Measurements from ENCODE around the gene LYRM4.
A peak's percentile ranks its signal among the peaks of the same experiment; 100 is the strongest.

LYRM4 gene

GRCh38 chr6:5156627-5157026 is 104.1 kb downstream of the LYRM4 start:
- no peaks in the 10 kb centered on the region for H3K9me3 Mint-ChIP-seq
- no peak overlapping the region for H3K27ac Mint-ChIP-seq
- H3K4me3 Mint-ChIP-seq = no peak overlapping the region
- no peak for DNase-seq (ENCODE audit: low spot score)
- no peaks in the 10 kb centered on the region for H3K27me3 Mint-ChIP-seq (ENCODE audit: low read depth)
- H3K36me3 Mint-ChIP-seq (ENCODE audit: low read depth) = no peaks in the 10 kb centered on the region
- peaks cover 4% of the 10 kb centered on the region for H3K4me1 Mint-ChIP-seq (ENCODE audit: low read depth)

- Mint-ChIP-seq H3K4me3 (no peak overlapping the region), H3K27ac (no peak overlapping the region), H3K27me3 (ENCODE audit: low read depth) (no peaks in the 10 kb centered on the region), H3K9me3 (no peaks in the 10 kb centered on the region), H3K36me3 (ENCODE audit: low read depth) (no peaks in the 10 kb centered on the region), H3K4me1 (ENCODE audit: low read depth) (peaks cover 4% of the 10 kb centered on the region)
- no peak for DNase-seq (ENCODE audit: low spot score)
Observed at GRCh38 chr6:5155906-5156305, 104.8 kb downstream of the LYRM4 start.

GRCh38 chr6:5153186-5153585 is 107.6 kb downstream of the LYRM4 start:
- Mint-ChIP-seq H3K4me1 (ENCODE audit: low read depth) (no peaks in the 10 kb centered on the region), H3K36me3 (ENCODE audit: low read depth) (no peaks in the 10 kb centered on the region), H3K4me3 (no peak overlapping the region), H3K27ac (no peak overlapping the region), H3K27me3 (ENCODE audit: low read depth) (no peaks in the 10 kb centered on the region), H3K9me3 (no peaks in the 10 kb centered on the region)
- DNase-seq (ENCODE audit: low spot score) = no peak

- Mint-ChIP-seq H3K4me1 (ENCODE audit: low read depth) (no peaks in the 10 kb centered on the region), H3K36me3 (ENCODE audit: low read depth) (no peaks in the 10 kb centered on the region), H3K9me3 (no peaks in the 10 kb centered on the region), H3K27me3 (ENCODE audit: low read depth) (no peaks in the 10 kb centered on the region), H3K27ac (no peak overlapping the region), H3K4me3 (no peak overlapping the region)
- no peak for DNase-seq (ENCODE audit: low spot score)
Observed at GRCh38 chr6:5152460-5152859, 108.3 kb downstream of the LYRM4 start.

GRCh38 chr6:5151955-5152401 is 108.8 kb downstream of the LYRM4 start:
- Mint-ChIP-seq H3K9me3 (no peaks in the 10 kb centered on the region), H3K36me3 (ENCODE audit: low read depth) (no peaks in the 10 kb centered on the region), H3K27me3 (ENCODE audit: low read depth) (no peaks in the 10 kb centered on the region), H3K27ac (no peak overlapping the region), H3K4me1 (ENCODE audit: low read depth) (no peaks in the 10 kb centered on the region), H3K4me3 (no peak overlapping the region)
- DNase-seq (ENCODE audit: low spot score) = no peak

GRCh38 chr6:5151360-5151954 is 109.3 kb downstream of the LYRM4 start:
- Mint-ChIP-seq H3K4me1 (ENCODE audit: low read depth) (no peaks in the 10 kb centered on the region), H3K9me3 (no peaks in the 10 kb centered on the region), H3K4me3 (no peak overlapping the region), H3K27ac (no peak overlapping the region), H3K27me3 (ENCODE audit: low read depth) (no peaks in the 10 kb centered on the region), H3K36me3 (ENCODE audit: low read depth) (no peaks in the 10 kb centered on the region)
- no peak for DNase-seq (ENCODE audit: low spot score)

- Mint-ChIP-seq H3K27ac (no peak overlapping the region), H3K4me3 (no peak overlapping the region), H3K9me3 (no peaks in the 10 kb centered on the region), H3K27me3 (ENCODE audit: low read depth) (no peaks in the 10 kb centered on the region), H3K36me3 (ENCODE audit: low read depth) (no peaks in the 10 kb centered on the region), H3K4me1 (ENCODE audit: low read depth) (no peaks in the 10 kb centered on the region)
- no peak for DNase-seq (ENCODE audit: low spot score)
Observed at GRCh38 chr6:5150551-5151075, 110.1 kb downstream of the LYRM4 start.

- H3K9me3 Mint-ChIP-seq = no peaks in the 10 kb centered on the region
- no peak overlapping the region for H3K4me3 Mint-ChIP-seq
- H3K36me3 Mint-ChIP-seq (ENCODE audit: low read depth) = no peaks in the 10 kb centered on the region
Observed at GRCh38 chr6:5149891-5150290, 110.9 kb downstream of the LYRM4 start.

GRCh38 chr6:5149159-5149704 is 111.5 kb downstream of the LYRM4 start:
- H3K36me3 Mint-ChIP-seq (ENCODE audit: low read depth) = no peaks in the 10 kb centered on the region
- H3K9me3 Mint-ChIP-seq = no peaks in the 10 kb centered on the region
- no peaks in the 10 kb centered on the region for H3K4me1 Mint-ChIP-seq (ENCODE audit: low read depth)
- no peak overlapping the region for H3K4me3 Mint-ChIP-seq
- H3K27ac Mint-ChIP-seq = no peak overlapping the region
- no peaks in the 10 kb centered on the region for H3K27me3 Mint-ChIP-seq (ENCODE audit: low read depth)
- no peak for DNase-seq (ENCODE audit: low spot score)

More at GRCh38 chr6:5149891-5150290, 110.9 kb downstream of the LYRM4 start:
- no peak for DNase-seq (ENCODE audit: low spot score)
- H3K4me1 Mint-ChIP-seq (ENCODE audit: low read depth) = no peaks in the 10 kb centered on the region
- H3K27me3 Mint-ChIP-seq (ENCODE audit: low read depth) = no peaks in the 10 kb centered on the region
- no peak overlapping the region for H3K27ac Mint-ChIP-seq

- DNase-seq (ENCODE audit: low spot score) = no peak
- Mint-ChIP-seq H3K4me3 (no peak overlapping the region), H3K27me3 (ENCODE audit: low read depth) (no peaks in the 10 kb centered on the region), H3K9me3 (no peaks in the 10 kb centered on the region), H3K27ac (no peak overlapping the region), H3K36me3 (ENCODE audit: low read depth) (no peaks in the 10 kb centered on the region), H3K4me1 (ENCODE audit: low read depth) (no peaks in the 10 kb centered on the region)
Observed at GRCh38 chr6:5146398-5146797, 114.4 kb downstream of the LYRM4 start.

- H3K36me3 Mint-ChIP-seq (ENCODE audit: low read depth) = no peaks in the 10 kb centered on the region
Observed at GRCh38 chr6:5143634-5144311, 117.0 kb downstream of the LYRM4 start.

GRCh38 chr6:5142915-5143314 is 117.8 kb downstream of the LYRM4 start:
- no peak for DNase-seq (ENCODE audit: low spot score)
- no peaks in the 10 kb centered on the region for H3K9me3 Mint-ChIP-seq
- H3K36me3 Mint-ChIP-seq (ENCODE audit: low read depth) = no peaks in the 10 kb centered on the region
- H3K27ac Mint-ChIP-seq = no peak overlapping the region
- H3K4me1 Mint-ChIP-seq (ENCODE audit: low read depth) = no peaks in the 10 kb centered on the region
- H3K4me3 Mint-ChIP-seq = no peak overlapping the region
- H3K27me3 Mint-ChIP-seq (ENCODE audit: low read depth) = no peaks in the 10 kb centered on the region

More at GRCh38 chr6:5143634-5144311, 117.0 kb downstream of the LYRM4 start:
- peak; percentile 63 for DNase-seq (ENCODE audit: low spot score)
- Mint-ChIP-seq H3K4me3 (no peak overlapping the region), H3K4me1 (ENCODE audit: low read depth) (no peaks in the 10 kb centered on the region), H3K27me3 (ENCODE audit: low read depth) (no peaks in the 10 kb centered on the region), H3K9me3 (no peaks in the 10 kb centered on the region), H3K27ac (no peak overlapping the region)

- Mint-ChIP-seq H3K9me3 (no peaks in the 10 kb centered on the region), H3K36me3 (ENCODE audit: low read depth) (no peaks in the 10 kb centered on the region), H3K27ac (no peak overlapping the region), H3K27me3 (ENCODE audit: low read depth) (no peaks in the 10 kb centered on the region), H3K4me3 (no peak overlapping the region), H3K4me1 (ENCODE audit: low read depth) (no peaks in the 10 kb centered on the region)
- DNase-seq (ENCODE audit: low spot score) = no peak
Observed at GRCh38 chr6:5142131-5142530, 118.6 kb downstream of the LYRM4 start.

- no peaks in the 10 kb centered on the region for H3K36me3 Mint-ChIP-seq (ENCODE audit: low read depth)
- no peak overlapping the region for H3K27ac Mint-ChIP-seq
- no peaks in the 10 kb centered on the region for H3K9me3 Mint-ChIP-seq
- H3K27me3 Mint-ChIP-seq (ENCODE audit: low read depth) = no peaks in the 10 kb centered on the region
- no peak overlapping the region for H3K4me3 Mint-ChIP-seq
- no peak for DNase-seq (ENCODE audit: low spot score)
- no peaks in the 10 kb centered on the region for H3K4me1 Mint-ChIP-seq (ENCODE audit: low read depth)
Observed at GRCh38 chr6:5141046-5141445, 119.7 kb downstream of the LYRM4 start.

Data from T-helper 2 cell treated with Interferon-gamma antibody and Interleukin-4, amounts not matched to agents 5 μg/mL and 100 μg/mL, for 36 hours (primary cell).